H1 (cell line): ENCODE data around the gene INPP5F. TPM values are rescaled to one million over a fixed set of nuclear protein-coding genes. Genes with fewer than 3 reads are reported as not detected.

Source experiments
- CHD2 ChIP-seq: IDR thresholded peaks from 2 replicates; pipeline ENCODE4 v1.6.1; 2012; ENCODE audit warnings: low read length, improper control_type of control experiment
- HDAC6 ChIP-seq: IDR thresholded peaks from one replicate; pipeline ENCODE4 v1.7.1; 2012; ENCODE audit warnings: low read depth, mild to moderate bottlenecking, inconsistent platforms, low read length, moderate library complexity
- POU5F1 ChIP-seq: IDR thresholded peaks from 2 replicates; pipeline ENCODE4 v1.6.1; 2011; ENCODE audit warnings: low read depth, mild to moderate bottlenecking, low read length, moderate library complexity
- RAD21 ChIP-seq, 2 experiments: IDR thresholded peaks in 1 of 2; conservative IDR thresholded peaks in 1 of 2; 2 replicates each; pipeline ENCODE4 v1.6.1; 2011; ENCODE audit warnings: low read depth in 2 of 2, low read length in 2 of 2, improper control_type of control experiment in 1 of 2, inconsistent platforms in 1 of 2, mild to moderate bottlenecking in 1 of 2, moderate library complexity in 1 of 2
- RBBP5 ChIP-seq: IDR thresholded peaks from 2 replicates; pipeline ENCODE4 v1.7.1; 2012; ENCODE audit warnings: low read depth, mild to moderate bottlenecking, inconsistent platforms, low read length, moderate library complexity, borderline replicate concordance
- RFX5 ChIP-seq: IDR thresholded peaks from 2 replicates; pipeline ENCODE4 v1.6.1; 2011; ENCODE audit warnings: low read depth, low read length, improper control_type of control experiment, borderline replicate concordance
- SRF ChIP-seq: IDR thresholded peaks from 2 replicates; pipeline ENCODE4 v1.6.1; 2011; ENCODE audit warnings: mild to moderate bottlenecking, low read depth, low read length, moderate library complexity
- ZNF274 ChIP-seq: IDR thresholded peaks from 2 replicates; pipeline ENCODE4 v1.7.0; 2012; ENCODE audit warnings: low read length, borderline replicate concordance; ENCODE audit errors: extremely low read depth
- polyA plus RNA-seq, 7 experiments: library from polyadenylated mRNA; depleted of rRNA in 3 of 7; stranded (reverse) in 5 of 7; unstranded in 2 of 7; fragments of >200 nt in 5 of 7; fragments of 200-250 nt in 2 of 7; gene quantifications; 1 replicate in 5 of 7; 2 replicates in 1 of 7; 4 replicates in 1 of 7; pipeline versions ENCODE4 v1.2.1 to v1.2.3, GENCODE V29; 2011 to 2013; ENCODE audit warnings: missing spikeins in 2 of 7, mixed read lengths in 2 of 7
- total RNA-seq: library from RNA; stranded (reverse); fragmentation: NEBNext Ultra II Directional; extraction: Animal tissue kit (Norgen Biotek cat#: 25700); gene quantifications from 2 replicates; pipeline ENCODE4 v1.2.1, GENCODE V29; 2021
- TF ChIP-seq, protein P1 (sequence below): fragments of 300-600 bp; sonication (generic); IDR thresholded peaks from 2 replicates; pipeline ENCODE4 v1.7.1; 2012; ENCODE audit warnings: low read length, moderate library complexity, mild to moderate bottlenecking, inconsistent platforms; ENCODE audit not compliant: insufficient replicate concordance

INPP5F gene
- total and polyA plus RNA-seq, 2 of the 8 experiments (the other 6 are each of a cell fraction or from before 2014, with no cell fraction given) = 50.1 to 101 TPM

DNA sequence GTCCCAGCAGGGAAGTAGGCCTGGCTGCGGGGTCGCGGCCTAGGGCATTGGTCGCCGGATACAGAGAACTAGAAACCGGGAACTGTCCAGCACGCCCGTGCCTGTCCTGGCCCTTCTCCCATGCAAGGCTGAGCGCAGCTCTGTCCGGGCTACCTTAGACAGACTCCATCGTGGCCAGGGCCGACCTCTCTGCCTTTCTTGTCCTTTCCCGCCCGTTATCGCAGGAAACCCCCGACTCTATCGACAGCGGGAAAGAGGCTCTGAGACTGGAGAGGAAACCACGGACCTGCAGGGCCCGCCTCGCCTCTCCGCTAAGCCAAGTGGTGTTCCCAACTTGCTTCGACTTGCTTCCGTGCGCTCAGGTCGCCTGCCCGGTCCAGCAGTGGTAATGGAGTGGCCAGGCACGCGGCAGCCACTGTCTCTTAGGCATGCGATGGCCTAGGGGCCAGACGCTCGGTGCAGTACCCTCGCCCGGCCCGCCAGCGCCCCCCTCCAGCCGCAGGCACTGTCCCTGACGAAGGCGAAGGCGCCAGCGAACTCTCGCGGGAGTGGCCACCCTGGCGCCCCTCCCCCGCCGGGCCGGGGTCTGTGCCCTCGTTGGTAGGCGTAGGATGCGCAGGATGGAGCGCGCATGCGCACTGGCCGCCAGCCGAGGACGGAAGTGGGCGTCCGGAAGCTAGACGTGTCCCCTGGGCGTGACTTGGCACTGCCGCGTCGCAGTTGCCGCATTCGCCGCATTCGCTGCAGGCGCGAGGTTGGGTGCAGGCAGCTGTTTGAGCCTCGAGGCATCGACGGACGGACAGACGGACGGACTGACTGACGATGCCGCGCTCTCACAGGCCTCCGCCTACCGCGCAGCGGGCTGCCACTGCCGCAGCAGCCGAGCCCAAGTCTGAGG, 92.4 kb downstream of the INPP5F start (continued):
- TF ChIP-seq RBBP5 = peak; percentile 89; the same call in 1 of the 2 replicates
- TF ChIP-seq RFX5 = no peak
- TF ChIP-seq, protein P1, sequence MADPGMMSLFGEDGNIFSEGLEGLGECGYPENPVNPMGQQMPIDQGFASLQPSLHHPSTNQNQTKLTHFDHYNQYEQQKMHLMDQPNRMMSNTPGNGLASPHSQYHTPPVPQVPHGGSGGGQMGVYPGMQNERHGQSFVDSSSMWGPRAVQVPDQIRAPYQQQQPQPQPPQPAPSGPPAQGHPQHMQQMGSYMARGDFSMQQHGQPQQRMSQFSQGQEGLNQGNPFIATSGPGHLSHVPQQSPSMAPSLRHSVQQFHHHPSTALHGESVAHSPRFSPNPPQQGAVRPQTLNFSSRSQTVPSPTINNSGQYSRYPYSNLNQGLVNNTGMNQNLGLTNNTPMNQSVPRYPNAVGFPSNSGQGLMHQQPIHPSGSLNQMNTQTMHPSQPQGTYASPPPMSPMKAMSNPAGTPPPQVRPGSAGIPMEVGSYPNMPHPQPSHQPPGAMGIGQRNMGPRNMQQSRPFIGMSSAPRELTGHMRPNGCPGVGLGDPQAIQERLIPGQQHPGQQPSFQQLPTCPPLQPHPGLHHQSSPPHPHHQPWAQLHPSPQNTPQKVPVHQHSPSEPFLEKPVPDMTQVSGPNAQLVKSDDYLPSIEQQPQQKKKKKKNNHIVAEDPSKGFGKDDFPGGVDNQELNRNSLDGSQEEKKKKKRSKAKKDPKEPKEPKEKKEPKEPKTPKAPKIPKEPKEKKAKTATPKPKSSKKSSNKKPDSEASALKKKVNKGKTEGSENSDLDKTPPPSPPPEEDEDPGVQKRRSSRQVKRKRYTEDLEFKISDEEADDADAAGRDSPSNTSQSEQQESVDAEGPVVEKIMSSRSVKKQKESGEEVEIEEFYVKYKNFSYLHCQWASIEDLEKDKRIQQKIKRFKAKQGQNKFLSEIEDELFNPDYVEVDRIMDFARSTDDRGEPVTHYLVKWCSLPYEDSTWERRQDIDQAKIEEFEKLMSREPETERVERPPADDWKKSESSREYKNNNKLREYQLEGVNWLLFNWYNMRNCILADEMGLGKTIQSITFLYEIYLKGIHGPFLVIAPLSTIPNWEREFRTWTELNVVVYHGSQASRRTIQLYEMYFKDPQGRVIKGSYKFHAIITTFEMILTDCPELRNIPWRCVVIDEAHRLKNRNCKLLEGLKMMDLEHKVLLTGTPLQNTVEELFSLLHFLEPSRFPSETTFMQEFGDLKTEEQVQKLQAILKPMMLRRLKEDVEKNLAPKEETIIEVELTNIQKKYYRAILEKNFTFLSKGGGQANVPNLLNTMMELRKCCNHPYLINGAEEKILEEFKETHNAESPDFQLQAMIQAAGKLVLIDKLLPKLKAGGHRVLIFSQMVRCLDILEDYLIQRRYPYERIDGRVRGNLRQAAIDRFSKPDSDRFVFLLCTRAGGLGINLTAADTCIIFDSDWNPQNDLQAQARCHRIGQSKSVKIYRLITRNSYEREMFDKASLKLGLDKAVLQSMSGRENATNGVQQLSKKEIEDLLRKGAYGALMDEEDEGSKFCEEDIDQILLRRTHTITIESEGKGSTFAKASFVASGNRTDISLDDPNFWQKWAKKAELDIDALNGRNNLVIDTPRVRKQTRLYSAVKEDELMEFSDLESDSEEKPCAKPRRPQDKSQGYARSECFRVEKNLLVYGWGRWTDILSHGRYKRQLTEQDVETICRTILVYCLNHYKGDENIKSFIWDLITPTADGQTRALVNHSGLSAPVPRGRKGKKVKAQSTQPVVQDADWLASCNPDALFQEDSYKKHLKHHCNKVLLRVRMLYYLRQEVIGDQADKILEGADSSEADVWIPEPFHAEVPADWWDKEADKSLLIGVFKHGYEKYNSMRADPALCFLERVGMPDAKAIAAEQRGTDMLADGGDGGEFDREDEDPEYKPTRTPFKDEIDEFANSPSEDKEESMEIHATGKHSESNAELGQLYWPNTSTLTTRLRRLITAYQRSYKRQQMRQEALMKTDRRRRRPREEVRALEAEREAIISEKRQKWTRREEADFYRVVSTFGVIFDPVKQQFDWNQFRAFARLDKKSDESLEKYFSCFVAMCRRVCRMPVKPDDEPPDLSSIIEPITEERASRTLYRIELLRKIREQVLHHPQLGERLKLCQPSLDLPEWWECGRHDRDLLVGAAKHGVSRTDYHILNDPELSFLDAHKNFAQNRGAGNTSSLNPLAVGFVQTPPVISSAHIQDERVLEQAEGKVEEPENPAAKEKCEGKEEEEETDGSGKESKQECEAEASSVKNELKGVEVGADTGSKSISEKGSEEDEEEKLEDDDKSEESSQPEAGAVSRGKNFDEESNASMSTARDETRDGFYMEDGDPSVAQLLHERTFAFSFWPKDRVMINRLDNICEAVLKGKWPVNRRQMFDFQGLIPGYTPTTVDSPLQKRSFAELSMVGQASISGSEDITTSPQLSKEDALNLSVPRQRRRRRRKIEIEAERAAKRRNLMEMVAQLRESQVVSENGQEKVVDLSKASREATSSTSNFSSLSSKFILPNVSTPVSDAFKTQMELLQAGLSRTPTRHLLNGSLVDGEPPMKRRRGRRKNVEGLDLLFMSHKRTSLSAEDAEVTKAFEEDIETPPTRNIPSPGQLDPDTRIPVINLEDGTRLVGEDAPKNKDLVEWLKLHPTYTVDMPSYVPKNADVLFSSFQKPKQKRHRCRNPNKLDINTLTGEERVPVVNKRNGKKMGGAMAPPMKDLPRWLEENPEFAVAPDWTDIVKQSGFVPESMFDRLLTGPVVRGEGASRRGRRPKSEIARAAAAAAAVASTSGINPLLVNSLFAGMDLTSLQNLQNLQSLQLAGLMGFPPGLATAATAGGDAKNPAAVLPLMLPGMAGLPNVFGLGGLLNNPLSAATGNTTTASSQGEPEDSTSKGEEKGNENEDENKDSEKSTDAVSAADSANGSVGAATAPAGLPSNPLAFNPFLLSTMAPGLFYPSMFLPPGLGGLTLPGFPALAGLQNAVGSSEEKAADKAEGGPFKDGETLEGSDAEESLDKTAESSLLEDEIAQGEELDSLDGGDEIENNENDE = no peak
- TF ChIP-seq POU5F1 = no peak
- TF ChIP-seq ZNF274 = no peak
- peak; percentile 96 for TF ChIP-seq CHD2
- no peak for TF ChIP-seq SRF
- peak; percentile 44 to 53 for TF ChIP-seq RAD21 (IDR thresholded peaks at IDR 0.05 in 1 of 2, conservative IDR thresholded peaks at IDR 0.05 in 1 of 2; ENCODE audit: low read depth in 2 of 2, low read length in 2 of 2)
- no peak for TF ChIP-seq HDAC6
